HCT116 (cell line): ENCODE data around the gene IL2RG. TPM values are rescaled to one million over a fixed set of nuclear protein-coding genes. Genes with fewer than 3 reads are reported as not detected.

Source experiments
- ATAC-seq: fragments of 200-7000 bp; cut with Tn5 transposase; 2 replicates; pipeline ENCODE4 v1.9.1; 2020; ENCODE audit warnings: mild to moderate bottlenecking, moderate library complexity
- BruUV-seq: library from RNA; stranded (reverse); fragments of 400-500 nt; replicated peaks from 2 replicates; lab custom pipeline; 2021; lab: Mats Ljungman, UMichigan
- CTCF ChIA-PET: fragments of 300-600 bp; sonication (Branson Sonifier 250); formaldehyde crosslinking; loops from one replicate; lab custom pipeline; 2021; ENCODE audit warnings: antibody characterized with exemption; lab: Charles Lee
- POLR2A ChIA-PET: fragments of 300-600, 350-600 bp; sonication (Branson Sonifier 250); formaldehyde crosslinking; loops from one replicate; lab custom pipeline; 2021; ENCODE audit warnings: antibody characterized with exemption; lab: Charles Lee
- RAD21 ChIA-PET, 2 experiments: fragments of 300-600 bp; sonication (Branson Sonifier 250); formaldehyde crosslinking; loops; one replicate each; lab custom pipeline; 2023; ENCODE audit warnings: low total read pairs in 2 of 2; ENCODE audit not compliant: uncharacterized antibody in 2 of 2, unreplicated experiment in 2 of 2, low non-redundant PET in 1 of 2; lab: Charles Lee
- DNase-seq: peaks from one replicate; pipeline ENCODE4 v3.0.0-alpha.2; 2010; ENCODE audit warnings: low read depth, low spot score
- H2AFZ ChIP-seq: fragments of 200-600 bp; shearing (Covaris generic), sonication (generic); 2 replicates; pipeline ENCODE4 v1.6.1; 2017; ENCODE audit warnings: low read depth, mixed run types, mixed read lengths, antibody characterized with exemption, low read length; ENCODE audit not compliant: poor library complexity, severe bottlenecking
- H3K27ac ChIP-seq: 2 replicates; pipeline ENCODE4 v1.5.1; 2012; ENCODE audit warnings: low read depth, low read length
- H3K27me3 ChIP-seq: fragments of 200-600 bp; sonication (generic); 2 replicates; pipeline ENCODE4 v1.6.1; 2016; ENCODE audit warnings: mixed run types, low read length, mixed read lengths; ENCODE audit not compliant: insufficient read depth
- H3K36me3 ChIP-seq, 2 experiments: fragments of 200-500 bp in 1 of 2; fragments of 200-600 bp in 1 of 2; sonication (Bioruptor generic) in 1 of 2; sonication (generic) in 1 of 2; 2 replicates each; pipeline versions ENCODE4 v1.5.1 to v1.6.1; 2014 to 2016; ENCODE audit warnings: low read length in 2 of 2, inconsistent platforms in 1 of 2, mixed read lengths in 1 of 2, mixed run types in 1 of 2; ENCODE audit not compliant: insufficient read depth in 2 of 2, control insufficient read depth in 1 of 2
- H3K4me1 ChIP-seq, 2 experiments: fragments of 200-600 bp in 1 of 2; sonication (generic) in 1 of 2; 2 replicates each; pipeline versions ENCODE4 v1.5.1 to v1.6.1; 2012 to 2017; ENCODE audit warnings: low read length in 2 of 2, inconsistent platforms in 1 of 2, mild to moderate bottlenecking in 1 of 2, mixed read lengths in 1 of 2, mixed run types in 1 of 2, moderate library complexity in 1 of 2; ENCODE audit not compliant: insufficient read depth in 2 of 2, control insufficient read depth in 1 of 2
- H3K4me2 ChIP-seq: fragments of 200-600 bp; sonication (generic); 2 replicates; pipeline ENCODE4 v1.6.1; 2017; ENCODE audit warnings: mixed run types, low read length, mixed read lengths
- H3K4me3 ChIP-seq, 2 experiments: fragments of 200-600 bp in 1 of 2; sonication (generic) in 1 of 2; replicated peaks in 1 of 2; 2 replicates each; pipeline ENCODE4 v1.5.1; 2011 to 2016; ENCODE audit warnings: low read length in 2 of 2, control low read depth in 1 of 2, low read depth in 1 of 2, mild to moderate bottlenecking in 1 of 2, mixed read lengths in 1 of 2, mixed run types in 1 of 2
- H3K79me2 ChIP-seq: fragments of 200-600 bp; sonication (generic); 2 replicates; pipeline ENCODE4 v1.6.1; 2017; ENCODE audit warnings: mild to moderate bottlenecking, mixed run types, low read length, moderate library complexity, mixed read lengths; ENCODE audit not compliant: insufficient read depth
- H3K9ac ChIP-seq: fragments of 200-600 bp; sonication (generic); 2 replicates; pipeline ENCODE4 v1.6.1; 2016; ENCODE audit warnings: low read length, mixed read lengths
- H3K9me2 ChIP-seq: fragments of 200-600 bp; sonication (generic), shearing (Covaris generic); 2 replicates; pipeline ENCODE4 v1.6.1; 2017; ENCODE audit warnings: mixed run types, mild to moderate bottlenecking, moderate library complexity; ENCODE audit not compliant: insufficient read depth
- H3K9me3 ChIP-seq, 2 experiments: fragments of 200-500 bp in 1 of 2; fragments of 200-600 bp in 1 of 2; sonication (Bioruptor generic) in 1 of 2; sonication (generic) in 1 of 2; 2 replicates each; pipeline ENCODE4 v1.6.1; 2014 to 2017; ENCODE audit warnings: low read length in 2 of 2, mixed read lengths in 2 of 2, inconsistent platforms in 1 of 2, low read depth in 1 of 2, mild to moderate bottlenecking in 1 of 2, mixed run types in 1 of 2, moderate library complexity in 1 of 2; ENCODE audit not compliant: control insufficient read depth in 1 of 2, insufficient read depth in 1 of 2
- H4K20me1 ChIP-seq: fragments of 200-600 bp; sonication (generic), shearing (Covaris generic); 2 replicates; pipeline ENCODE4 v1.6.1; 2017; ENCODE audit warnings: mixed run types, mild to moderate bottlenecking, moderate library complexity; ENCODE audit not compliant: insufficient read depth
- CEBPB ChIP-seq: IDR thresholded peaks from 2 replicates; pipeline ENCODE4 v1.6.1; 2012; ENCODE audit warnings: low read depth
- EGR1 ChIP-seq: IDR thresholded peaks from 2 replicates; pipeline ENCODE4 v1.6.1; 2012; ENCODE audit warnings: low read depth
- EZH2 ChIP-seq: fragments of 200-600 bp; sonication (generic); IDR thresholded peaks from 2 replicates; pipeline ENCODE4 v1.6.1; 2017; ENCODE audit warnings: antibody characterized with exemption, mixed run types
- POLR2AphosphoS5 ChIP-seq: IDR thresholded peaks from 2 replicates; pipeline ENCODE4 v1.6.1; 2011; ENCODE audit warnings: mild to moderate bottlenecking, low read depth, low read length, moderate library complexity
- RAD21 ChIP-seq: IDR thresholded peaks from 2 replicates; pipeline ENCODE4 v1.6.1; 2012; ENCODE audit warnings: low read depth, mild to moderate bottlenecking
- SP1 ChIP-seq: IDR thresholded peaks from 2 replicates; pipeline ENCODE4 v1.6.1; 2012; ENCODE audit warnings: low read depth
- SRF ChIP-seq: IDR thresholded peaks from 2 replicates; pipeline ENCODE4 v1.6.1; 2012; ENCODE audit warnings: low read depth
- TCF7L2 ChIP-seq: IDR thresholded peaks from 2 replicates; pipeline ENCODE4 v1.7.0; 2011; ENCODE audit warnings: borderline replicate concordance, inconsistent platforms; ENCODE audit not compliant: insufficient read depth, insufficient read length; ENCODE audit errors: extremely low read depth
- YY1 ChIP-seq: IDR thresholded peaks from 2 replicates; pipeline ENCODE4 v1.6.1; 2011; ENCODE audit warnings: low read length, low read depth, moderate library complexity, mild to moderate bottlenecking; ENCODE audit not compliant: insufficient replicate concordance; ENCODE audit errors: extremely low read depth
- ZNF274 ChIP-seq: fragments of 200-500 bp; sonication (Bioruptor generic); IDR thresholded peaks from 2 replicates; pipeline ENCODE4 v1.6.1; 2014; ENCODE audit warnings: mild to moderate bottlenecking, low read depth, low read length, inconsistent platforms
- intact Hi-C: fragments of 100-400 bp; cut with micrococcal nuclease; formaldehyde crosslinking; loops from 2 replicates; pipeline ENCODE4 v1.10.0; 2022
- total RNA-seq: library from RNA; stranded (reverse); gene quantifications from one replicate; pipeline ENCODE4 v1.2.1, GENCODE V29; 2021; ENCODE audit not compliant: unreplicated experiment
- TF ChIP-seq, protein P1 (sequence below), 3 experiments: fragments of 200-600 bp in 1 of 3; sonication (generic) in 1 of 3; IDR thresholded peaks in 2 of 3; conservative IDR thresholded peaks in 1 of 3; 2 replicates each; pipeline ENCODE4 v1.5.1; 2012 to 2017; ENCODE audit warnings: low read depth in 2 of 3, low read length in 2 of 3, antibody characterized with exemption in 1 of 3, borderline replicate concordance in 1 of 3, control low read depth in 1 of 3, mild to moderate bottlenecking in 1 of 3, mixed read lengths in 1 of 3, mixed run types in 1 of 3, moderate library complexity in 1 of 3; ENCODE audit not compliant: insufficient read depth in 1 of 3
- TF ChIP-seq, protein P2 (sequence below): IDR thresholded peaks from 2 replicates; pipeline ENCODE4 v1.6.1; 2012; ENCODE audit warnings: low read depth

Gene IL2RG
- total RNA-seq, 1 experiment from 2014 or later = 0.64 TPM

DNA sequence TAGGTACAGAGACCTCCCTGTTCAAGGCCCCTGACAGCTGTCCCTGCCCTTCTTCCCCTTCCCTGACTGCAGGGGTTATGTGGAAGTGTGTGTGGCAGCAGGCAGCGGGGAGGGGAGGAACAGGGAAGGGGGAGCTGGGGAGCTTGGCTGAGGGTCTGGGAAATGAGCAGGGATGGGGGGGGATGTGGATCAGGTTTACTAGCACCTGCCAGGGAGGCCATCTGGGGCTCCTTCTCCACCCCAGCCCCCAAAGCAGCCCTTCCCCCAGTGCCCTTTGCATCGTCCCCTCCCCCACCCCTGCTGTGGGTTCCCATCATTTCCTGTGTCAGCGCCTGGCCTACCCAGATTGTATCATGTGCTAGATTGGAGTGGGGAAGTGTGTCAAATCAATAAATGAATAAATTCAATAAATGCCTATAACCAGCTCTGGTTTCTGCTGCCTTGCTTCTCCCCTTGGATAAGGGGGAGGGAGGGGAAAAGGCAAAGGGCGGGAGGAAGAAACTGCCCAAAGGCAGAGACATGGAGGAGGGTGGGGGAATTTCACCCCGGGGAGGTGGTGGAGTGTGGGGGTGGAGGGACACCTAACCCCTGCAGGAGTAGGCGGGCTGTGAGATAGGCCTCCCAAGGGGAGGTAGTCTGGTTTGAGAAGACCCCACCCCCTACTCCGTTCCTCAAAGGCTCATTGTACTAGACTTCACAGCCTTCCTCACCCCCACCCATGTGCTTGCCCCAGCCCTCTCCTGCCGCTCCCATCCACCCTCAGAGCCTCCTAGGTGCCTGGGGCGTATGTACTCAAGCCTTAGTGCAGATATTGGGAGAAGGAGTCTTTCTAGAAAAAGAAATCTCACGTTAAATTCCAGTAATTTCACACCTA lies 8.0 kb downstream of the IL2RG start:
- Histone ChIP-seq H4K20me1 (no peaks in the 10 kb centered on the region), H3K9me2 (no peaks in the 10 kb centered on the region), H3K4me2 (no peak overlapping the region), H3K27ac (no peak overlapping the region), H2AFZ (no peak overlapping the region), H3K9me3 (no peaks in the 10 kb centered on the region), H3K36me3 (no peaks in the 10 kb centered on the region), H3K79me2 (no peaks in the 10 kb centered on the region), H3K27me3 (no peaks in the 10 kb centered on the region), H3K4me1 (peaks cover 0 to 3% of the 10 kb centered on the region in 2 experiments; a peak in 1 of 4 replicates), H3K9ac (no peak overlapping the region), H3K4me3 (no peak overlapping the region)
- ChIA-PET POLR2A (no interaction called here), CTCF (no interaction called here), RAD21 (no interaction called here)
- TF ChIP-seq, protein P1, sequence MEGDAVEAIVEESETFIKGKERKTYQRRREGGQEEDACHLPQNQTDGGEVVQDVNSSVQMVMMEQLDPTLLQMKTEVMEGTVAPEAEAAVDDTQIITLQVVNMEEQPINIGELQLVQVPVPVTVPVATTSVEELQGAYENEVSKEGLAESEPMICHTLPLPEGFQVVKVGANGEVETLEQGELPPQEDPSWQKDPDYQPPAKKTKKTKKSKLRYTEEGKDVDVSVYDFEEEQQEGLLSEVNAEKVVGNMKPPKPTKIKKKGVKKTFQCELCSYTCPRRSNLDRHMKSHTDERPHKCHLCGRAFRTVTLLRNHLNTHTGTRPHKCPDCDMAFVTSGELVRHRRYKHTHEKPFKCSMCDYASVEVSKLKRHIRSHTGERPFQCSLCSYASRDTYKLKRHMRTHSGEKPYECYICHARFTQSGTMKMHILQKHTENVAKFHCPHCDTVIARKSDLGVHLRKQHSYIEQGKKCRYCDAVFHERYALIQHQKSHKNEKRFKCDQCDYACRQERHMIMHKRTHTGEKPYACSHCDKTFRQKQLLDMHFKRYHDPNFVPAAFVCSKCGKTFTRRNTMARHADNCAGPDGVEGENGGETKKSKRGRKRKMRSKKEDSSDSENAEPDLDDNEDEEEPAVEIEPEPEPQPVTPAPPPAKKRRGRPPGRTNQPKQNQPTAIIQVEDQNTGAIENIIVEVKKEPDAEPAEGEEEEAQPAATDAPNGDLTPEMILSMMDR (IDR thresholded peaks at IDR 0.05 in 2 of 3, conservative IDR thresholded peaks at IDR 0.05 in 1 of 3; ENCODE audit: borderline replicate concordance in 1 of 3, insufficient read depth in 1 of 3, low read depth in 2 of 3, low read length in 2 of 3) = no peak
- TF ChIP-seq, protein P2, sequence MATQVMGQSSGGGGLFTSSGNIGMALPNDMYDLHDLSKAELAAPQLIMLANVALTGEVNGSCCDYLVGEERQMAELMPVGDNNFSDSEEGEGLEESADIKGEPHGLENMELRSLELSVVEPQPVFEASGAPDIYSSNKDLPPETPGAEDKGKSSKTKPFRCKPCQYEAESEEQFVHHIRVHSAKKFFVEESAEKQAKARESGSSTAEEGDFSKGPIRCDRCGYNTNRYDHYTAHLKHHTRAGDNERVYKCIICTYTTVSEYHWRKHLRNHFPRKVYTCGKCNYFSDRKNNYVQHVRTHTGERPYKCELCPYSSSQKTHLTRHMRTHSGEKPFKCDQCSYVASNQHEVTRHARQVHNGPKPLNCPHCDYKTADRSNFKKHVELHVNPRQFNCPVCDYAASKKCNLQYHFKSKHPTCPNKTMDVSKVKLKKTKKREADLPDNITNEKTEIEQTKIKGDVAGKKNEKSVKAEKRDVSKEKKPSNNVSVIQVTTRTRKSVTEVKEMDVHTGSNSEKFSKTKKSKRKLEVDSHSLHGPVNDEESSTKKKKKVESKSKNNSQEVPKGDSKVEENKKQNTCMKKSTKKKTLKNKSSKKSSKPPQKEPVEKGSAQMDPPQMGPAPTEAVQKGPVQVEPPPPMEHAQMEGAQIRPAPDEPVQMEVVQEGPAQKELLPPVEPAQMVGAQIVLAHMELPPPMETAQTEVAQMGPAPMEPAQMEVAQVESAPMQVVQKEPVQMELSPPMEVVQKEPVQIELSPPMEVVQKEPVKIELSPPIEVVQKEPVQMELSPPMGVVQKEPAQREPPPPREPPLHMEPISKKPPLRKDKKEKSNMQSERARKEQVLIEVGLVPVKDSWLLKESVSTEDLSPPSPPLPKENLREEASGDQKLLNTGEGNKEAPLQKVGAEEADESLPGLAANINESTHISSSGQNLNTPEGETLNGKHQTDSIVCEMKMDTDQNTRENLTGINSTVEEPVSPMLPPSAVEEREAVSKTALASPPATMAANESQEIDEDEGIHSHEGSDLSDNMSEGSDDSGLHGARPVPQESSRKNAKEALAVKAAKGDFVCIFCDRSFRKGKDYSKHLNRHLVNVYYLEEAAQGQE = no peak
- TF ChIP-seq EGR1 (no peak), TCF7L2 (no peak), POLR2AphosphoS5 (no peak), EZH2 (no peak), ZNF274 (no peak), CEBPB (no peak), RAD21 (no peak), YY1 (no peak), SP1 (no peak), SRF (no peak)
- DNase-seq (no peak), ATAC-seq (no peak)
- intact Hi-C loops = no loop called here
- no TSS peak for BruUV-seq
